NCI-H446 (cell line): Measurements from ENCODE around the gene PHOSPHO2.
A peak's percentile ranks its signal among the peaks of the same experiment; 100 is the strongest.

ENCODE experiments used
- DNase-seq, 2 experiments: peaks; one replicate each; lab custom pipeline; 2025; lab: John Stamatoyannopoulos, UW

The PHOSPHO2 gene

DNA sequence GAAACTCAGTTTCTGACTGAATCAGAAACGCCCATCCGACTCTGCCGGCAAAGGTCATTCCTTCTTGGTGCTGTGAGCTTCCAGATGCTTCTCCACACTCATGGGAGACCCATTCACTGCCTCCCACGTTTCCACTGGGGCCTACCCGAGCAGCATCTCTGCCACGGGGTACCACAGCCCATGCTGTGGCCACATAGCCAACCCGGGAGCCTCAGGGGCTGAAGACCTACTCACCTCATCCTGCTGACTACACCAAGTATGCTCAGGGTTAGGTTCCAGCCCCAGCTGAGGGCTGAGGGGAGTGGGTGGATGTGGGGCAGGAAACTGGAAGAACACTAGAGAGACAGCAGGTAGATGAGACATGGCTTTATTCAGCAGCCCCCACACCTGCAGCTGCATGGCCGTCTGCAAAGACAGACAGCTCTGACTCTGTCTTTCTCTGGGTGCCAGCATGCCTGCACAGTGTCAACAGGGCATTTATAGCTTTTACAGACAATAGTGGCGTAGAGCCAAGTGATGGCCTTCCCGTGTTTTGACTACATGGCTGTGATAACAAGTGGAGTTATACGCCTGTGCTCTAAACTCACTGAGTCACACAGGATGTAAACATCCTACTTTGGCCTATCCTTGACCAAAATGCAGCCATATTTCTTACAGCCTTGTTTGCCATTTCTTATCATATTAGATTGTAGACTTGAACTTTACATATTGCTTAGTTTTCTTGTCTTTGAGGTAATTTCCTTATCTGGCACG is 22.8 kb downstream of the PHOSPHO2 start:
- no peak for DNase-seq

DNA sequence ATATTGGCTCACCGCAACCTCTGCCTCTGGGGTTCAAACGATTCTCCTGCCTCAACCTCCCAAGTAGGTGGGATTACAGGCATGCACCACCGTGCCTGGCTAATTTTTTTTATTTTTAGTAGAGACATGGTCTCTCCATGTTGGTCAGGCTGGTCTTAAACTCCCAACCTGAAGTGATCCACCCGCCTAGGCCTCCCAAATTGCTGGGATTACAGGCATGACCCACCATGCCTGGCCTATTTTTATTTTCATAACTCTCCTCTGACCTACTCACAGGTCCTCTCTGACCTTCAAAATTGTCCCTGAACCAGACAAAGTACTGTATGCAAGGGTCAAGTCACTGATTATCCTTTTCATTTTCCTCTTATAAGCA is 23.4 kb downstream of the PHOSPHO2 start:
- no peak for DNase-seq

DNA sequence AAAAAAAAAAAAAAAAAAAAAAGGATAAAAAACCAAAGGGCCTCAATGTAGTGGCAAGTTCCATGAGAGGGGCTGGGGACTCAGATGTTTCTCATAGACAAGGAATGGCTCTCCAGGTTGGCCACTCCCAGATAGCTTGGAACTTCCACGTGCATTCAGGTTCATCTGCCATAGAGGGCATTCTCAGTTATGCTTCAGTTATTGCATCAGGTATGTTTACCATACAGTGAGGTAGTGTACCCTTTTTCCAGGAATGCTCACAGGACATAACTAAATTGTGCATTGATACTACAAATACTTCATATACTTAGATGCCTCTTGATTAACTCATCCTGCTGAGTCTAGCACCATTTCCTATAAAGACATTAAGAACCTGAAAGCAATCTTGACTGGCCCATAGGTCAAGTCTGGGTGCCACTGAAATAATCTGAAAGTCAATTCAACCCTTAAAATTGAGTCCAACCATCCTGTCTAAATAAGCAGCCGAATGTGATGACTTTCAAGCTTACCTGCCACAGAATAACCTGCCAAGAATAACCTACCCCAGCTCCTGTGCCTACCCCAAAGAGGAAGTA is 24.7 kb downstream of the PHOSPHO2 start:
- no peak for DNase-seq

DNA sequence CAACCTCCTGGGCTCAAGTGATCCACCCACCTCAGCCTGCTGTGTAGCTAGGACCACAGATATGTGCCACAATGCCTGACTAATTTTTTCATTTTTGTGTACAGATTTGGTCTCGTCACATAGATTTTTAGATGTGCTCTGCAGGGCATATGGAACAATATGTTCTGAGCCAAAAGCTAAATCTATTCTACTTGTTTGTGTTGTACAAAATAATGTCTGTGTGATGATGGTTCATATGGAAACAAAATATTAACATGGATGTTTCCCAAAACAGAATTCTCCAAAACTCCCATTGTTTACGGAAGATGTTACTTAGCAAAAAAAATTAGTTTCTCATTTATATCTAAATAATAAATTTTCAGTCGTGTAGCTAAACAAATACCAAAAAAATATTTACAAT is 26.7 kb downstream of the PHOSPHO2 start:
- DNase-seq, result no peak

DNA sequence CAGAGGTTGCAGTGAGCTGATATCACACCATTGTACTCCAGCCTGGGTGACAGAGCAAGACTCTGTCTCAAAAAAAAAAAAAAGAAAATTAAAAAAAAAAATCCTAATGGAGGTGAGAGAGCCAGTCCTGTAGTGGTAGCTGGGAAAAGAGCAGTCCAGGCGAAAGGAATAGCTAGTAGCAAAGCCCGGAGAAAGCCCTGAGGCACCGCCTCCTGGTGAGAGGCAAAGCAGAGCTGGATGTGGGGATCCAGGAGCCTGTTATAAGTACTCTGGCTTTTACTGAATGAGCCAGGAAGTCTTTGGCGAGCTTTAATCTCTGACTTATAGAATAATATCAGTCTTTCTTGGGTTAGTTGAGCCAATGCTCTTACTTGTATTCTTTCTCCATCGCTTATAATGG is 32.8 kb downstream of the PHOSPHO2 start:
- peak in 1 of 2 experiments; percentile 21 for DNase-seq

DNA sequence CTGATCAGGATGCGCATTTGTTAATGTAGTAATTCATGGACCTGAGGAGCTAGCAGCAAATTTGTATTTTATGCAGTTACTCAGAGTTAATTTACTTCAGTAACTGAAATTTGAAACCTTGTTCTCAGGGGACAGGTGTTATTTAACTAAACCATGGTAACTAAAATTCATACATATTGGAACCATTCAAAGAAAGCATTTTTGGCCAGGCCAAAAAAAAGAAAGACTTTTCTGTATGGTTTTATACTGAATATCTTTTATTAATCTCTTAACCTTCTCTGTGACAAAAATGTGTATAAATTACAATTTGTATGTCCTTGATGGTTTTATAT is 35.0 kb downstream of the PHOSPHO2 start:
- no peak for DNase-seq

DNA sequence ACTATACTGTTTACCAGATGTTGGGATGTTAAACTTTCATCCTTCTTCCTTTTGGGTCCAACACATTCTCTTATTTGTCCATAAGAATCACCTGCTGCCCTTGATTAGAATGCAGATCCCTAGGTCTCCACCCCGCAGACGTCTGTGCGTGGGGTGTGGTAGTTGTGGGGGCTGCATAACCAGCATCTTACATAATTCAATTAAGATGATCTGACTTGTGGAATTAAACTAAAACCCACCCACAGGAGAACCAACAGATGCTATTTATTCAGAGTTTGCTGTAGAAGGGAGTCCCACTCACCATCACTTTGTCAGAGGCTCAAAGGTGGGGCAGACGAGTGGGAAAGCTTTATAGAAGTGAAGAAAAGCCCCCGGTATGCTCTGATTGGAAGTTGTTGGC is 37.8 kb downstream of the PHOSPHO2 start:
- no peak for DNase-seq

DNA sequence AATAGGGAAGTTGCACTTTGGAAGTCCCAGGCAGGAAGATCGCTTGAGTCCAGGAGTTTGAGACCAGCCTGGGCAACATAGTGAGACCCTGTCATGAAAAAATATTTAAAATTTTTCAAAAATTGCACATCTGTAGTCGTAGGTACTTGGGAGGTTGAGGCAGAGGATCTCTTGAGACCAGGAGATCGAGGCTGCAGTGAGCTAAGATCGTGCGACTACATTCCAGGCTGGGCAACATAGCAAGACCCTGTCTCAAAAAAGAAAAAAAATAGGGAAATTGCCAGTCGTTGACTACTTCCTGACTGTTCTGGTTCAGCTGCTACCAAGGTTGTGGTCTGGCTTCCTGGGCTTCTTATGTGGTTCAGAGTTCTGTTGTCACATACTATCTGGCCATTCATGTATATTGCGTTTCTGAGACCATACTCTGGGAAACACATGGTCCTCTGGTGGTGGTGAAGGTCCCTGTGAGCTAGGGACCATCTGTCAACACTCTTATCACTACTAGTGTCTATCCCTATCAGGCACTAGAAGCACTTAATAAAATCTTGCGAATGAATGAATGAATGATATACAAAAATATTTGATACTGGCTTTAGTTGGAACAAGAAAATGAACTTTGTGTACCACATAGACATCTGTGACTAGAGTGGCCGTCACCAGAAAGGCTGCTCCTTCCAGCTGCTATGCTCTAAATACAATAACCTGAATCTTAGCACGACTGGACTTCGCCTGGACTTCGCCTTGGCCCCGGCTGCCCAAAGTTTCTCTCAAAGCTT is 38.5 kb downstream of the PHOSPHO2 start:
- DNase-seq, result no peak

DNA sequence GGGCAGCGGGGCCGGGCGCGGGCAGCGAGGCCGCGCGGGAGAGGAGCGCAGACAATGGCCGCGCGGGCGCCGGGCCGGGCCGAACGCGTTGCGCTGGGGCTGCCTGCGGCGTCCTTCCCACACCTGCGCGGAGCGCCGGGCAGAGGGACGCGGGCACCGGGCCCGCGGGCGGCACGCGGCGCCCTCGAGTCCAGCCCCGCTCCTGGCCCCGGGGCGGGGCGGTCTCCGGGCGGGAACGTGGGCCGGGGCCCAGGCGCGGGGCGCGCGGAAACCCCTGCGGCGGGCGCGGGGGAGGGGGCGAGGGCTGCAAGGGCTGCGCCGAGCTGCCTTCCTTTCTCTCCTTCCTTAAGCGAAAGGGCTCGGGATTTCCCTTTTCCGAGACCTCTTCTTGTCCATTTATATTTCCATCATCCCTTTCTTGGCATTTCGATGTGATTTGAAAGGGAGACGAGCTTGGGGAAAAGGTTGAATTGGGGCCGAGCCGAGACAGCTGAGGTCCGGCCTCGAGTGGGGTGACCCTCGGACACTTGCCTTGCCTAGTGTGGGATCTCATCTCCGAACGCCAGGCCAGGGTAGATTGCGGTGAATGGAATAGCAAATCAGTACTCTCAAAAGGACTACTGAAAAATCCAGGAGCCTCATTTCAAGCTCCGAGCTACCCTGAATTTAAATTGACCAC is 40.0 kb downstream of the PHOSPHO2 start:
- DNase-seq, result peak in 1 of 2 experiments; percentile 36

DNA sequence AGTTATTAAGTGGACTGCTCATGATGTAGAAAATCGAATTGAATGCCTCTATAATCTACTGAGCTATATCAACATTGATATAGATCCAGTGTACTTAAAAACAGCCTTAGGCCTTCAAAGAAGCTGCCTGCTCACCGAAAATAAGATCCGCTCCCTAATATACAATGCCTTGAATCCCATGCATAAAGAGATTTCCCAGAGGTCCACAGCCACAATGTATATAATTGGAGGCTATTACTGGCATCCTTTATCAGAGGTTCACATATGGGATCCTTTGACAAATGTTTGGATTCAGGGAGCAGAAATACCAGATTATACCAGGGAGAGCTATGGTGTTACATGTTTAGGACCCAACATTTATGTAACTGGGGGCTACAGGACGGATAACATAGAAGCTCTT is 41.4 kb downstream of the PHOSPHO2 start:
- DNase-seq, result no peak

DNA sequence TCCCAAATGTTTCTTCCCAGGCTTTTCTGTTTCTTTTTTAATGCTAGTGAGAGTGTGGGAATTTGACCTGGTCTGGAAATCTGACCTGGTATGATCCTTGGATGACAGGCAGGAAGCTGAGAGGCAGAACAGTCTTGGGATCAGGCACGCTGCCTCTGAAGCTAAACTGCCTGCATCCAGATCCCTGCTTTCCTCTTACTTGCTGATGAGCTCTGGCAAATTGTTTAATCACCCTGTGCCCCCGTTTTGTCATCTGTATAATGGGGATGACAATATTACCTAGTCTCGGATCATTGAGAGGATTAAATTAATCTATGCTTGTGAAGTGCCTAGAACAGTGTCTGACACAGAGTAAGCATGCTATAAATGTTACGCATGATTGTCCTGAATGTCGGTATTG is 42.6 kb downstream of the PHOSPHO2 start:
- no peak for DNase-seq

DNA sequence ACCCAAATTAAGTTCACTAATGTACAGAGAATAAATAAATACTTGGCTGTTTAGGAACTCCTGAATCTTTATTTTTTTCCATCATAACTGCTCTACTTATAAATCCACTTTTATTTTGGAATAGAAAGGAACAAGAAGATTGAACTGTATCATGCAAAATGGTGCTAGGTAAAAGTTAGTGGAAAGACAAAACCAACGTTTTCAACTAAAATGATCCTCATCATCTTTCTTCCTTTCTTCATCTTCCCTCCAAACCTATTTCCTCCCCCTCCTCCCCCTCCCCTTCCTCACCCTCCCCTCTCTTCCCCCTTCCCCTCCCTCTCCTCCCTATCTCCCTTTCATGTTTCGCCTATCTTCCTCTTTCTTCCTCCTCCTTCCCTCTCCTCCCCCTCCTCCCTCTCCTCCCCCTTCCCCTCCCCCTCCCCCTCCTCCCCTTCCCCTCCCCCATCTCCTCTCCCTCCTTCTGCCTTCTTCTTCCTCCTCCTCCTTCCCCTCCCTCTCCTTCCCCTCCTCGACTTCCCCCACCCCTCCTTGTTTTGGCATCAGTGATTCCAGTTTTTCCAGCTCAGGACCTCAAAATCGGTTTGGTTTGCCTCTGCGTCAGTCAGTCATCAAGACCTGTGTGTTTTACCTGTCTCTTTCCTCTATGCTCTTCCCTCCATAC is 44.4 kb downstream of the PHOSPHO2 start:
- no peak for DNase-seq

DNA sequence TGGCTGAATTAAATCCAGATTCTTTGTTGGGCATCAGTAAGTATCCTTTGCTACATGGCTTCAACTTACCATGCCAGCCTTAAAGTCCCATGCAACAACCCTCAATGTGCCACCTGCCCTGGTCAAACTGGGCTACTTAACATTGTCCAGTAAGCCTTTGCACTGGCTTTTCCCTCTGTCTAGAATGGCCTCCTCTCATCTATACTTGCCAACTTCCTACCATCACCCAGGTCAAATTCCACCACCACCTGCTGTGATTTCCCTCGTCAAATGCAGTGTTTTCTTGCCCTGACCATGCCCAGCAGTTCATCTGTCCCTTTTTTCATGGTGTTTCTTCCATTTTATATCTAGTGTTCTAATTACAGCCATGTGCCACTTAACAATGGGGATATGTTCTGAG is 45.1 kb downstream of the PHOSPHO2 start:
- DNase-seq, result peak in 1 of 2 experiments; percentile 31

DNA sequence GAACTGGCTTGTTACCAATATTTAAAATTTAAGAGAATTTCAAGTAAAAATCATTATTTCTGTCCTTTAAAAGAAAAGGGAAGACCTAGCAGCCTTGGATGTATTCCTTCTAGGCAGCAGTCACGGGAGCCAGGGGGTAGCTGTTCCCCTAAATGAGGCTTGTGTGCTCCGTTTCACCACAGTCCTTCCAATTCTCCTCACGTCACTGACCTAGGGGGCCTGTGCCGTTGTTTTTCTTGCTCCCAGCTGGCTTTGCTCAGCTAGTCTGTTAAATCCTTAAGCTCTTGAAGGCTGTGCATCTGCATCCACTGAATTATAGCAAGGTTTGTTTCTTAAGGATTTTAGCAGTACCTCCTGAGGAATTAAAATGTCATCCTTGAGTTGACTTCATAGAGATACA is 49.3 kb downstream of the PHOSPHO2 start:
- DNase-seq, result no peak

DNA sequence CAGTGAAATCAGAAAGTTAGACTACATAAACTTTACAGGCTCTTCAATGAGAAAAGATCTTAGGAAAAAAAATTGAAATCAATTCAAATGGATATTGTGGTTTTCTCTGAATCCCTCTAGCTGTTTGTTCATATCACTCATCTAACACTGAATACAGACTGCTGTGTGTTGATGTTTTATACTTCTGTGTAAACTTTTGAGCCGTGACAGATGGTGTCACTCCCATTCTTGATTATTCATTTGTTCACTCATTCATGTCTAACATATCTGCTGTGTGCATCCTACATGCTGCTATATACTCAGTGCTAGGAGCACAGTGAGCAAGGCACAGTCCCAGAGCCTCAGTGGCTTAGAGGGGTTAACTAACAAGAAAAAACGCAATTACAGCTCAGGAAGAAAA is 52.0 kb downstream of the PHOSPHO2 start:
- peak in 1 of 2 experiments; percentile 78 for DNase-seq

DNA sequence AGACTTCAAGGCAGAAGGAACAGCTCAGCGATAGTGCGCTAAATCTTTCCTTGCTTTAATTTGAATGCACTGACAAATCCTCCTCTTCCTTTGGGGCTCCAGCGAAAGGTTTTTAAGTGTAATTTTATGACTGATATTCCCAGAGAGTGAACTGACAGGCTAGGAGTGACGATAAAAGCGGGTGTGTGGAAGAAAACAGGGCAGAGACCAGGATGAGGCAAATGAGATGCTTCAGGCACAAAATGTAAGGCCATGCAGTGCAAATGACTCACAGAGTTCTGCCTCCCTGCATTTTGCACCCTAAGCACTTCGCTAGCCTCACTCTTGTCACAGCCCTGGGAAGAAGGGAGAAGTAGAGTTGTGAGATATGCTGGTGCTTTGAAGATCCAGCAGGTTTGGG is 54.0 kb downstream of the PHOSPHO2 start:
- DNase-seq, result no peak
